Measurements from ENCODE around the gene CMSS1.
"Not testable (repeated sequence)": the region's sequence is repeated elsewhere in the genome, so short reads cannot be mapped to it uniquely, and the experiment has no call there.

The CMSS1 gene

GRCh38 chr3:100039075-100039474 lies 221.4 kb downstream of the CMSS1 start:
- DNase-seq, result no peak

DNA sequence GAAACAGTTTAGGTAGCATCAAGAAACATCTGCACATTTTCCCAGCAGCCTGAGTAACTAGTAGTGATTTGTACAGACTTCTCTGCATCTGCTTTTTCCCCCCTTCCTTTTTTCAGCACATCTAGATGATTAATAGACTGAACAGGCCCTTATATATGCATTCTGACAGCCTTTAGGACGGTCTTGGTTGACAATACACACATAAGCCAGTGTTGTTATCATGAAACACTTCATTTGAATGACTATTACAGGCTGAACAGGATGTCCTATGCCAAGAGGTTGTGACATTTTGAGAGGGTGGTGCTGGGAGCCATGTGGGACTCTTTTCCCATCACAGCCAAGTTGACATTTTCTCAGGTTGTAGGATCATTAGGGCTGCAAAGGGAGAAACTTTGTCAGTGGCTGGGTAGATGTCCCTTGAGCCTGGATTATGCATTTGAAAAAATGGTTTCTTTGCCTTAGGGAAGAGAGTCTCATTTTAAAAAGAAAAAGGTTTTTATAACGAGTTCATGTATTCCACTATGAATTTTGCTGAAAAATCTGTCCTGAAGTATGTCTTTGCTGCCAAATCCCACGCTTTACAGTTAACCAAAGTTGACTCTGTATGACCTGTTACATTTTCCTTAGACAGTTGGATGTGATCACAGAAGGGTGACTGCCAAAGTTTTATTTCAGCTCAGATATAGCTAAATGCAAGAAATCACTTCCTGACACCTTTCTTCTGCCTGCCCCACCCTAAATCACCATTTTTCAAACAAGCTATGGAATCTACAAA lies 223.0 kb downstream of the CMSS1 start:
- no peak for DNase-seq

GRCh38 chr3:100041328-100041749 lies 223.7 kb downstream of the CMSS1 start:
- DNase-seq, result no peak

DNA sequence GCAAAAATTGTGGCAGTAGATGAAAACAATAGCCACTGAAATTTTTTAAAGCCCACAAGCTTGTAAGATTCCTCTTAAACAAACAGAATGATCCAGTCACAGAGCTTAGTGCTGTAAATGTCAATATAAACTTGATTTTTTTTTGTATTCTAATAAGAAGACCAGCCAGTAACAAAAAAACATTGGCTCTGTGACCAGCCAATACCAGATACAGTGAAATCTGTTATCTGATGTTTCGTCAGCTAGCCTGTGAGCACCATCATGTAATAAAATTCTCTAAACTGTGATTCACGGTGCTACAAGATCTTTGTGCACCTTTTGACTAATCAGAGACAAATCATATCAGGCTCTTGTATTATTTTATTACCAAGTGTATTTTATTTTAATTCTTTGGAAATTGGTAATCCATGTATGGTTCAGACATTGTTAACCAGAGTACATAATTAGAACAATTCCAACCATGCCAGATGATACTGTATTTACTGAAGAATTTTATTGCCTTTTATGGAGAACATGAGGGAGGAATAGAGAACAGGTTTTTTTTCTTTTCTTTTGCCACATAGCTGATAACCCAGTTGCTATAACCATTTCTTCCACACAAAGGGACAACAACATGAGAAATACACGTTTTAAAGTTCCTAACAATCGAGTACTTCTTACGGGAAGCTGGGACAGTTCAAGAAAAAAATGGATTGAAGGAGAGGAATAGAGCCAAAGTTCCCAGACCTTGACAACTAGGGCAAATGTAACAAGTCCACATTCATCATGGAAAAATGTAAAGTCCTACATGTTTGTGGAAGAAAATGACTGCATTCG lies 224.7 kb downstream of the CMSS1 start:
- DNase-seq, result no peak

GRCh38 chr3:100043271-100043670 lies 225.6 kb downstream of the CMSS1 start:
- DNase-seq, result no peak

GRCh38 chr3:100044369-100044768 lies 226.7 kb downstream of the CMSS1 start:
- DNase-seq, result no peak

DNA sequence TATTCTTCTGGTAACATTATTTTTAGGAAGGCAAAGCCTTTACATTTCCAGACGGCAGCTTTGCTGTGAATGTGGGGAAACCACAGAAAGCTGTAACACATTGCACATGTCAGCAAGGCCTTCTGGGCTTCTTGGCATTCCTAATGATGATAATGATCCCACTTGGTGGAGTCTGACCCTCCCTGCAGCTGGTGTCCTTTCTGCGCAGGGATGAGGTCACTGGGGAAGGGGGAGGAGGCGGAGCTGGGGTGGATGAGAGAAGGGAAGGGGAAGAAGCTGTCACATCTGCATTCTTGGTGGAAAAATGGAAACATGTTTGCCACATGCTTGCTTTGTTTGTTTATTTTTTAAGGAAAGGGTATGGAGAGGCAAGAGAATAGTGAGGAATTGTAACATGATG lies 228.0 kb downstream of the CMSS1 start:
- DNase-seq, result no peak

GRCh38 chr3:100046986-100047385 lies 229.3 kb downstream of the CMSS1 start:
- no peak for DNase-seq

- DNase-seq, result no peak
Observed at GRCh38 chr3:100047455-100048141, 229.9 kb downstream of the CMSS1 start.

- DNase-seq, result no peak
Observed at GRCh38 chr3:100048248-100048647, 230.6 kb downstream of the CMSS1 start.

- DNase-seq, result not testable (repeated sequence)
Observed at GRCh38 chr3:100051513-100051912, 233.9 kb downstream of the CMSS1 start.

- no peak for DNase-seq
Observed at GRCh38 chr3:100053951-100054620, 236.4 kb downstream of the CMSS1 start.

- no peak for DNase-seq
Observed at GRCh38 chr3:100057716-100058575, 240.3 kb downstream of the CMSS1 start.

- DNase-seq, result no peak
Observed at GRCh38 chr3:100059472-100059871, 241.8 kb downstream of the CMSS1 start.

GRCh38 chr3:100060685-100061484 lies 243.2 kb downstream of the CMSS1 start:
- no peak for DNase-seq

GRCh38 chr3:100062665-100063064 lies 245.0 kb downstream of the CMSS1 start:
- no peak for DNase-seq

GRCh38 chr3:100063929-100064461 lies 246.3 kb downstream of the CMSS1 start:
- DNase-seq, result no peak

DNA sequence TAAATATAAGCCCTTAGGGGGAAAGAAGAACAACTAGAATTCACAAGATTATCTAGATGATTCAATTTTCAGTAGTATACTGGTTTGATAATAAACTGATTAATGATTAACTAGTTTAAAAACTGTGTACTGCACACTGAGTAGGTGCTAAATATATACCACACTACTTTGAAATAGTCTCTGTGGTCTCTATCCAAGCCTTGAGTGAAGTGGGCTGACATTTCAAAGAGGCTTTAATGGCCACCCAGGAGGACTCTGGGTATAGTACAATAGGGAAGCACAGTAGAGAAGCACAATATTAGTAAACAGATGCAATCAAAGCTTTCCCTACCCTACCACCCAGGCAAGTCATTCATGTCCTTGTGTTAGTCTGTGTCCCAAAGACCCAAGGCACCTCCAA lies 249.9 kb downstream of the CMSS1 start:
- DNase-seq, result no peak

GRCh38 chr3:100068826-100069225 lies 251.2 kb downstream of the CMSS1 start:
- DNase-seq, result no peak

DNA sequence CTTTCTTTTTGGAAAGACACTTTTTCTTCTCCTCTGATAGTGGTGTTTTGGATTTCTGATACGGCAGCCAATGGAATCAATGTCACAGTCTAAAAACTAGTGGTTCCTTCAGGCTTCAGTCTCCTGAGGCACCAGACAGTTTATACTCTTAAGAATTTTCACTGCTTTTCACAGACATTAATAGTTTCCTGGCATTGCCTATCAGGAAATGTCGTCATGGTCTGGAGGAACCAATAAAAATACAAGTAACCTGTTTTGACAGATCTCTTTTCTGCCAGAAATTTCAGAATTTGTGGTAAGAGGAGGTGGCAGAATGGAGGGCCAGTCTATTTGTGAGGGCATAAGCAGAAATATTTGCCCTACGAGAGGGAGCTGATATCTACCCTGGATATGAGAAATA lies 251.8 kb downstream of the CMSS1 start:
- no peak for DNase-seq

Data from NCI-H2081 treated with DMSO at 0.1 percent for 48 hours (cell line).